ENCODE measurements around the gene AGAP1.

DNA sequence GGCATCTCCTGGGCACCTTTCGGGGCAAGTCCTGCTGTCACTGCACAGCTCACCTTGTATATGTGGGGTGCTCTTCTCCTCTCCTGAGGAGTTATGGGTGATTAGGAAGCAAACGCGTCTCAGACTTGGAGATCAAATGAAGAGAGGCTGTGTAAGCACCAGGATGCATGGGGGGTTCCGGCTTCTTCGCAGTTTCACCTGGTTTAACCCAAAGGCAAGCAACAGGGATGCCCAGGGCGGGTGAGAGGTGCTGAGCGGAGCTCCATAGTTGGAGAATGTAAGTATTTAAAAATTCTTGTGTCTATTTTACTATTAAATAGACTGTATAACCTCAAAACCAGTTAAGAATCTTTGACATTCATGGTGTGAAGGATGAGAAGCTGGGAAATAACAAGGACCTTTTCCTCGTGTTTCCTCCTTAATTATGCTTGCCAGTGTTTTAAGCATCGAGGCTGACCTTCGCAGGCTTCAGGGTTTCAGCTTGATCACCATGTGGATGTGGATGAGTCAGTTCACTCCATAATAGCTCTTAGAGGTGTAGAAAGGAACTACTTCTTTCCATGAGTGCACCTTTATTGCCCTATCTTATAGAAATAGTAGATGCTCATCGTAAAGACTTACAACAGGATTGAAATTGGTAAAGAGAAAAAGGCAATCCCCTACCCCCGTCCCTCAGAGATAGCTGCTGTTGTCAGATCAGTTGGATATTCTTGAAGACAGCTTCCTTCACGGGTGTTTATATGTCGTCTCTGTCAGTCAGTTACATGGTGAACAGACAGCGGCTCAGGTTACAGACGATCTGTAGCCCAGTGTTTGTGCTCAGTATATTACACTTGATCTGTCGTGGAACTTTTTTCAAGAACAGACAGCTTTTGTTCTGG lies 201.1 kb downstream of the AGAP1 start:
- TF ChIP-seq, protein P1, sequence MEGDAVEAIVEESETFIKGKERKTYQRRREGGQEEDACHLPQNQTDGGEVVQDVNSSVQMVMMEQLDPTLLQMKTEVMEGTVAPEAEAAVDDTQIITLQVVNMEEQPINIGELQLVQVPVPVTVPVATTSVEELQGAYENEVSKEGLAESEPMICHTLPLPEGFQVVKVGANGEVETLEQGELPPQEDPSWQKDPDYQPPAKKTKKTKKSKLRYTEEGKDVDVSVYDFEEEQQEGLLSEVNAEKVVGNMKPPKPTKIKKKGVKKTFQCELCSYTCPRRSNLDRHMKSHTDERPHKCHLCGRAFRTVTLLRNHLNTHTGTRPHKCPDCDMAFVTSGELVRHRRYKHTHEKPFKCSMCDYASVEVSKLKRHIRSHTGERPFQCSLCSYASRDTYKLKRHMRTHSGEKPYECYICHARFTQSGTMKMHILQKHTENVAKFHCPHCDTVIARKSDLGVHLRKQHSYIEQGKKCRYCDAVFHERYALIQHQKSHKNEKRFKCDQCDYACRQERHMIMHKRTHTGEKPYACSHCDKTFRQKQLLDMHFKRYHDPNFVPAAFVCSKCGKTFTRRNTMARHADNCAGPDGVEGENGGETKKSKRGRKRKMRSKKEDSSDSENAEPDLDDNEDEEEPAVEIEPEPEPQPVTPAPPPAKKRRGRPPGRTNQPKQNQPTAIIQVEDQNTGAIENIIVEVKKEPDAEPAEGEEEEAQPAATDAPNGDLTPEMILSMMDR (IDR thresholded peaks at IDR 0.05; ENCODE audit: insufficient read depth, low read depth, low read length), result no peak
- no peak for TF ChIP-seq EZH2 (IDR thresholded peaks at IDR 0.05; ENCODE audit: insufficient read depth, low read length)
